HG03378 (cell line): ENCODE results near the gene ETS2.
A peak's percentile ranks its signal among the peaks of the same experiment; 100 is the strongest.

Experiments used
- ATAC-seq: cut with Tn5 transposase; IDR thresholded peaks from one replicate; pipeline ENCODE4 v1.9.1; 2021; ENCODE audit warnings: mild to moderate bottlenecking, moderate library complexity; ENCODE audit not compliant: unreplicated experiment

The ETS2 gene

GRCh38 chr21:38800924-38801744 is 4.6 kb upstream of the ETS2 start:
- ATAC-seq = no peak

GRCh38 chr21:38802050-38803026 is 3.4 kb upstream of the ETS2 start:
- ATAC-seq = no peak

GRCh38 chr21:38803075-38803660 is 2.6 kb upstream of the ETS2 start:
- ATAC-seq = no peak

GRCh38 chr21:38804030-38804788 is 1.5 kb upstream of the ETS2 start:
- no peak for ATAC-seq

- ATAC-seq = peak; percentile 18
Observed at GRCh38 chr21:38804789-38805327, 871 bp upstream of the ETS2 start.

- no peak for ATAC-seq
Observed at GRCh38 chr21:38806153-38806941, 618 bp downstream of the ETS2 start.

GRCh38 chr21:38806942-38807284 is 1.2 kb downstream of the ETS2 start:
- no peak for ATAC-seq

- no peak for ATAC-seq
Observed at GRCh38 chr21:38807441-38807871, 1.7 kb downstream of the ETS2 start.

- no peak for ATAC-seq
Observed at GRCh38 chr21:38807986-38808385, 2.3 kb downstream of the ETS2 start.

- no peak for ATAC-seq
Observed at GRCh38 chr21:38809198-38809878, 3.6 kb downstream of the ETS2 start.

- no peak for ATAC-seq
Observed at GRCh38 chr21:38810034-38810825, 4.5 kb downstream of the ETS2 start.

- no peak for ATAC-seq
Observed at GRCh38 chr21:38810826-38811164, 5.1 kb downstream of the ETS2 start.

GRCh38 chr21:38811257-38811656 is 5.5 kb downstream of the ETS2 start:
- ATAC-seq = no peak

GRCh38 chr21:38813143-38813542 is 7.4 kb downstream of the ETS2 start:
- no peak for ATAC-seq

GRCh38 chr21:38813547-38813946 is 7.8 kb downstream of the ETS2 start:
- no peak for ATAC-seq

- no peak for ATAC-seq
Observed at GRCh38 chr21:38814126-38815059, 8.7 kb downstream of the ETS2 start.

GRCh38 chr21:38815060-38815405 is 9.3 kb downstream of the ETS2 start:
- ATAC-seq = no peak
